NCI-H1048 (cell line): Measurements from ENCODE around the gene SEC62.

Source experiments
- DNase-seq: peaks from one replicate; lab custom pipeline; 2025; lab: John Stamatoyannopoulos, UW

SEC62 gene

DNA sequence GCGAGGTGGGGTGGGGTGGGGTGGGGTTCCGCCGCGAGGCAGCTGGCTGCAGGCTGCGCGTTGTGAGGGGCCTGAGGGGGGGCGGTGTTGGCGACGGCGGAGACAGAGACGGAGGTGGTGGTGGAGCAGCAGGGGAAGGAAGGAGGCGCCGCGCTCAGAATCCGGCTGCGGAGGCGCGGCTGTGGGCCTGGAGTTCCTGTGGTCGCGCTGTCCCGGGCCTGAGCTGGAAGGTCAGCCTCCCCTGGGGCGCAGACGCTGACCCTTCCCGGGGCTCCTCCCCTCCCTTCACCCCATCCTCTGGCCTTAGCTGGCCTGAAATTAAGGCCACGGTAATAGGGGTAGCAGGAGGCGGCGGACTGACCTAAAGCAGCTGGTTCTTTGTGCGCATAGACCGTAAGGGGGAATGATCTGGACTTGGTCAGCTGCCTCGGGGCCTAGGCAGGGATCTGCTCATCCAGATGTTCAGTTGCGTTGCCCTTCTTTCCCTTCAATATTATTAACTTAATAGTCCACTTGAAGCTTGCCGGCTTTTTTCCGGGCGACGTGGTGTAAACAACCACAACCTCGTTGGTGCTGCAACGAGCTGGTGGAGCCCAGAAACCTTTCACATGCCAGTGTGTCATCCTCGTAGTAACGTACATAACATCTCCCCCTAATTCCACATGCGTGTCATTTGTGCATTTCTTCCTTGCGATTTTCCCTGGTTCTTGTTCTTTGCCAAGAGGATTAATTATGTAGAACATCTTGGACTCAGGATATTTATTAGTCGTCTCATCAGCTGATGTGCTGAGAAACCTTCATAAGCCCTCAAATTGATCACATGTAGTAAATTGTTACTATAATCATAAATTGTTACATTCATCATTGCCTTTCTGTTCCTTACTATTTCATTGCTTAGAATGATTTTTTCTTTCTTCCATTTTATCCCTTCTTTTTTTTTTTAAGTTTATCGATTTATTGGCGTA lies 626 bp downstream of the SEC62 start:
- DNase-seq = no peak

GRCh38 chr3:169968224-169968885 lies 1.7 kb downstream of the SEC62 start:
- no peak for DNase-seq

- no peak for DNase-seq
Measured at GRCh38 chr3:169969174-169970095, 2.8 kb downstream of the SEC62 start.

- DNase-seq = no peak
Measured at GRCh38 chr3:169970847-169971246, 4.2 kb downstream of the SEC62 start.

DNA sequence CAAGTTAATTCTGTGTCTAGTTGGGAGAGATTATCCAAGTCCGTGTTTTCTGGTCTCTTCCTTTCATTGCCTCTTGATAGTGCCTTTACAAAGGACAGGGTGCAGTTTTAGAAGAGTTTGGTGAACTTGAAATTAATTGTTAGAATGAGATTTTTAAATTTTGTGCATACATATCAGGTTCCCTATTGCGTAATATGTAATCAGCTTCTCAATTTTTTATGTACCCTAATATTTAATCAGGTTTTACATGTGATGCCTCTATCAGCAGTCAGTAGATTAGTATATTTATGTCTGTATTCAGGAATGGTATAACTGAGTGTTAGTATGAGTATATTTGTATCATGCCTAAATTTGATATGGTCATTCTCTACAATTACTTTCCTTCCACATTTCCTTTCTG lies 4.9 kb downstream of the SEC62 start:
- no peak for DNase-seq

GRCh38 chr3:169980055-169980454 lies 13.4 kb downstream of the SEC62 start:
- DNase-seq = no peak

GRCh38 chr3:169984292-169984691 lies 17.7 kb downstream of the SEC62 start:
- DNase-seq = no peak

DNA sequence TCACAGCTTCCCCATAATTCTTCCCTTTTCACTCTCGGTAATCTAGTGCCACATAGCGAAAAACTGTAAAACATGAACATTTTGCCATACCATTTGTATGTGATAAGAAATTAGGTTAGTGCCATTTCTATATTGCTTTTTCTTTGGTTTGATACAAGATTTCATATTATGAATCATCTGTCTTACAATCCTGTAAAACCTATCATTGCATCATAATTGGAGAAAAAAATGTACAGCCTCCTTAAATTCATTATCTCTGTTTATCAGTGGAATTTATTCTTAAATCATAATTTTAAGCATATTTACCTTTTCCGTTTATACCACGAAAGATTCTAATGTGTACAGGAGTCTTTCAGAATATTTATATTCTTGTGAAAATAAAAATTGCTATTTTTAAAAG lies 23.8 kb downstream of the SEC62 start:
- no peak for DNase-seq

- DNase-seq = no peak
Measured at GRCh38 chr3:169992156-169992555, 25.5 kb downstream of the SEC62 start.

- DNase-seq = no peak
Measured at GRCh38 chr3:169992781-169993180, 26.2 kb downstream of the SEC62 start.

DNA sequence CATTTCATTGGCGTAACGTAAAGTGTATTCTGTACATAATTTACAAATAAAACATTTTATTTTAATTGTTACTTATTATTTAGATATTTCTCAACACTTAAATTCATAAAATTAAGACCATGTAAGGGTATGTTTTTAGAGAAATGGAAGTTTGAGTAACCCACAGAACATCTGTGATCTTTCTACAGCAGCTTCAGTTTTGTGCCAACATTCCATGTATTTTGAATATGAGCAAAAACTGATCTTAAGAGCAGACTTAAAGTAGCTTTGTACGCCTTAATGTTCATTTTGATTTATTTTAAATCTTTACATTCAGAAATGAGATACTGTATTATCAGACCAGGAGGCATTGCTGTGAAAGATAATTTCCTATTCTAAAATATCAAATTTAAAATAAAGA lies 27.2 kb downstream of the SEC62 start:
- no peak for DNase-seq

DNA sequence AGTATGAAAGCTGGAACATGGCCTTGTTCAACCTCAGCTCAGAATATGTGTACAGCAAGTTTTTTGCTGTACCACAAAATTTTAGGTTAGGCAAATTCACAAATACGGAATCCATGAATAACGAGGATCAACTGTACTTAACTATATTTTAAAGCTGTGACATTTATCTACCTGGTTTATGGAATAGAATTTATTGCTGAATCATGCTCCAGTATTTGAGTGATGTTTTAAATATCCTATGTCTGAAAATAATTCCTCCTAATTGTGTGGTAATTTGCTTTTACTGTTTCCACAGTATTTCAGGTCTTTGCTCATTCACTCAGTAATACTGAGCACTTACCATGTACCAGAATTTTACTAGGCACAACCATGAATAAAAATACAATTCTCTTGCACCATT lies 29.5 kb downstream of the SEC62 start:
- DNase-seq = no peak

- DNase-seq = no peak
Measured at GRCh38 chr3:169998668-169999131, 32.1 kb downstream of the SEC62 start.

- no peak for DNase-seq
Measured at GRCh38 chr3:169999433-169999832, 32.8 kb downstream of the SEC62 start.

- no peak for DNase-seq
Measured at GRCh38 chr3:170000051-170000450, 33.4 kb downstream of the SEC62 start.

DNA sequence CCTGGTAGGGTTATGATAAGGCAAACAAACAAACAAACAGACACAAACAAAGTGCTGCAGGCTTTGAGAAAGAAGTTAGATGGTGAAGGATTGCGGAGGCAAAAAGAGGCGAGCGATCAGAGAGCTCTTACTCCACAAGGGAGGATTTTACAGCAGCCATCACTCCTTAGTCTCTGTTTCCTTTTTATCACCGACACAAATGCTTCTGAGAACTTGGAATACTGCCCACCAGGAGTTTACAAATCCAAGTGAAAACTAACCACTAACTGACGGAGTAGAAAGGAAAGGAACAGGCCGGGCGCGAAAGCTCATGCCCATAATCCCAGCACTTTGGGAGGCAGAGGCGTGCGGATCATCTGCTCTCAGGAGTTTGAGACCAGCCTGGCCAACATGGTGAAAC lies 35.6 kb downstream of the SEC62 start:
- no peak for DNase-seq

DNA sequence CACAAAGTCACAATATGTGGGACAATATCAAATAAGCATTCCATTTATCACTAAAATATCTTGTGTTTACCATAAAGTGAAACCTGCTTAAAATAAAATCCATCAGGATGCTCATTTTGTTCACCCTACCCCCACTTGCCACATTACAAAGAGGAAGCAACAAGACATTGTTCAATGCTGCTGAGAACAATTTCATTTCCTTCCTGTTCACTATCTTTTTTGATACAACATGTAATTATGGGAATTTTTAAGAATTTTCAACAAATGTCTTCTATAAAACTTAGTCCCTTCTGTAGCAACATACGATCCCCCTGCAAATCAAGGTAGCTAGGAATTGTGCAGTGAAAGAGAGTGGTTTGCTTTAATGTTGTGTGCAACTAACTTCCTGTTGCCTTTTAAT lies 36.3 kb downstream of the SEC62 start:
- DNase-seq = no peak

- no peak for DNase-seq
Measured at GRCh38 chr3:170003881-170004356, 37.3 kb downstream of the SEC62 start.

DNA sequence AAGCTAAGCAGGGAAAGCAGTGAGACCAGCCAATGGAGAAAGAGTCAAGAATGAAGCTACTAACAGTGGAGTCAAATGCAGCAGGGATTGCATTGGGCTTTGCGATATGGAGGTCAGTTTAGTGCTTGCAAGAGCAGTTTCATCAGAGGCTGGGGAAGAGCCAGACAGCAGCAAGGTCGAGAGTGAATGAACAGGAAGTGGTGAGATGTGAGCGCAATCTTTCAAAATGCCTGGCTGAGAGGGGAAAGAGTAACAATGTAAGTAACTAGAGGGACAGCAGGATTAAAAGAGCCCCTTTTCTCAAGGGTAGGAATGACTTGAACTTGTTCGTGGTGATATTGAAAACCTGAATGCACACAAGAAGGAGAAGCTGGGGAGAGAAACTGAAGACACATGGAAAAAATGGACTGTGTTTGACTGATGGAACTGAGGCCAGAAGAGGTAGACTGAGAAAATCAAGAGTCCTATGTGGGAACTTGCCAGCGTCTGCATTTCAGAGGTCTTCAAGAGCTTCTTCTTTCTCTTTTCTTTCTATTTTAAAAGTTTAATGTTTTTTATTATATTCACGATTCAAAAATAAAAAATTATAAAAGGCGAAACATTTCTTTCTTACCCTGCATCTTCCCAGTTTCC lies 40.5 kb downstream of the SEC62 start:
- DNase-seq = no peak

GRCh38 chr3:170010498-170010897 lies 43.9 kb downstream of the SEC62 start:
- DNase-seq = no peak

DNA sequence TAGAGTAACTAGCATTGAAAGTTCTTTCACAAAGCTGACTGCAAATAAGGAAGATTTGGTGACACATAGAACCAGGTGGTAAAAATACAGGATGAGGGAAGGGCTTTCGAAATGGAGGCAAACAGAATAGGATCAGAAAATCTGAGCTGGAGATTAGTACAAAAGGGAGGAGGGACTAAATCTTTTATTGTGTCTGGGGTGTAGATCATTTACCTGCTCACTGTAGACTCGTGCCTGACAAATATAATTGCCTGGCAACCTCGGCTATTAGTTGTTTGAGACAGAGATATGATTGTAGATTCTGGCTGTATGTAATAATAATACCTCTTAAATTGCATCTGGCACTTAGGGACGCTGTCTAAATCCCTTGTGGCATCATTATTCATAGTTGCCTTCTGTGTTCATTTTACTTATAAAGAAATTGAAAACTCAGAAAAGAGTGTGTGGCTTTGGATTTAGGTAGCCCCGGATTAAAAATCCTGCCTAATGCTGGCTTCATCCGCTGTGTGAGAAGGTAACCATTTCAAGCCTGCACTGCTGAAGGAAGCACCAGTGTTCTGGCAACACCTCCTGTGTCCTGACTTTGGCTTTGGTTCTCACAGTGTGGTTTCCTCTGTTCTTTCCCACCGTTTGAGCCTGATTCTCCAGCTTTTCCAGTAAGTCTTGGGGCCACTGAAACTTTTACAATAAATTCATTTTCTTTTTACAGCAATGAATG lies 46.2 kb downstream of the SEC62 start:
- no peak for DNase-seq
